Erythroblast (primary cell): ENCODE results near the gene CNEP1R1.

Experiments
- GATA1 ChIP-seq: IDR thresholded peaks from 2 replicates; pipeline ENCODE4 v1.6.1; 2011; ENCODE audit warnings: low read depth, mild to moderate bottlenecking, control low read depth, low read length, moderate library complexity
- POLR2A ChIP-seq: IDR thresholded peaks from 2 replicates; pipeline ENCODE4 v1.6.1; 2011; ENCODE audit warnings: mild to moderate bottlenecking, low read length

DNA sequence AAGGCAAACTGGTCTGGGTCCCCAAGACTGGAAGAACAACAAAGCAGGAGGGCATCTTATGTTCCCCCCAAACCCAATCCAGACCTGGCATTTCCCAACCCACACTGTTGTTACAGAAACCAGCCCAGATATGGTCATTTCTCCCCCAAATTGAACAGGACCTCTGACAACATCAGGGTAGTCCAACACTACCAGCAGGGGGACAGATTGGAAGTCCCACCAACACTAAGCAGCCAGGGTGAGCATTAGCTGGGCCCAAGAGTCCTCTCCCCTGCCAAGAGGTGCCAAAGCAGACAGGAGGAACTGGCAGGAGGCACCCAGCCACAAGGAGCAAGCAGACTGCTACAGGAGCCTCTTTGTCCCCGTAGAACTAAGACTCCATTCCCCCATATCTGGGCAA is 29.3 kb upstream of the CNEP1R1 start:
- TF ChIP-seq POLR2A: no peak
- TF ChIP-seq GATA1: no peak
